DMS53 treated with DMSO at 0.1 percent for 48 hours (cell line): Measurements from ENCODE around the gene TSSC4.

Source experiments
- DNase-seq: peaks from one replicate; lab custom pipeline; 2025; ENCODE audit not compliant: unreplicated experiment; lab: John Stamatoyannopoulos, UW

The TSSC4 gene

GRCh38 chr11:2431395-2431794 lies 30.8 kb downstream of the TSSC4 start:
- no peak for DNase-seq

GRCh38 chr11:2432171-2432621 lies 31.6 kb downstream of the TSSC4 start:
- DNase-seq, result no peak

GRCh38 chr11:2432628-2433071 lies 32.1 kb downstream of the TSSC4 start:
- DNase-seq, result no peak

- DNase-seq, result no peak
Observed at GRCh38 chr11:2433106-2433925, 32.8 kb downstream of the TSSC4 start.

- no peak for DNase-seq
Observed at GRCh38 chr11:2434008-2434407, 33.5 kb downstream of the TSSC4 start.

- no peak for DNase-seq
Observed at GRCh38 chr11:2434506-2435255, 34.1 kb downstream of the TSSC4 start.

- DNase-seq, result no peak
Observed at GRCh38 chr11:2435288-2436012, 34.9 kb downstream of the TSSC4 start.

- DNase-seq, result no peak
Observed at GRCh38 chr11:2436013-2436520, 35.5 kb downstream of the TSSC4 start.

- DNase-seq, result no peak
Observed at GRCh38 chr11:2436521-2437031, 36.0 kb downstream of the TSSC4 start.

- no peak for DNase-seq
Observed at GRCh38 chr11:2437516-2437915, 37.0 kb downstream of the TSSC4 start.

GRCh38 chr11:2439820-2440219 lies 39.3 kb downstream of the TSSC4 start:
- DNase-seq, result no peak

- DNase-seq, result no peak
Observed at GRCh38 chr11:2440646-2441045, 40.1 kb downstream of the TSSC4 start.

- no peak for DNase-seq
Observed at GRCh38 chr11:2441171-2441570, 40.6 kb downstream of the TSSC4 start.

- no peak for DNase-seq
Observed at GRCh38 chr11:2442589-2442988, 42.0 kb downstream of the TSSC4 start.

- no peak for DNase-seq
Observed at GRCh38 chr11:2443406-2443805, 42.9 kb downstream of the TSSC4 start.

- no peak for DNase-seq
Observed at GRCh38 chr11:2443881-2444820, 43.6 kb downstream of the TSSC4 start, which contains the start of gene TRPM5. Gene TRPM5, minus strand, starts transcription at chr11:2444514. Its CDS starts 21,478 bp downstream, at chr11:2423036.

- DNase-seq, result no peak
Observed at GRCh38 chr11:2444821-2445745, 44.5 kb downstream of the TSSC4 start, which contains the start of gene KCNQ1. Gene KCNQ1, plus strand, starts transcription at chr11:2445008. Its CDS starts 91 bp downstream, at chr11:2445099.

GRCh38 chr11:2445746-2446551 lies 45.4 kb downstream of the TSSC4 start:
- no peak for DNase-seq
